ENCODE measurements around the gene CDH4. TPM values are rescaled to one million over a fixed set of nuclear protein-coding genes. Genes with fewer than 3 reads are reported as not detected.

The CDH4 gene
- total RNA-seq, 2 experiments from 2014 or later, result not detected

DNA sequence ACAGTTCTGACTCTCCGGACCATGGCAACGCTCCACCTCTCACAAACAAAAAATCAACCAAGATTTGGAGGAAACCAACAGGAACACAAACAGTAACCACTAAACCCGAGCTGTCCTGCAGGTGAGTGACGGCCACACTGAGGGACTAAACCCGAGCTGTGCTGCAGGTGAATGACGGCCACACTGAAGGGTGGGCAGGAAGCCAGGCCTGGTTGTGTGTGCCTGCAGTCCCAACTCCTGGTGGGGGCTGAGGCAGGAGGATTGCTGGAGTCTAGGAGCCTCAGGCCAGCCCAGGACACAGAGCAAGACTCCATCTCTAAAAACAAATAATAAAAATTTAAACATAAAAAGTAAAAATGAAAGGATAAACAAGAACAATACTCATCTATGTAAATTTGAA is 733.0 kb downstream of the CDH4 start:
- BruUV-seq (replicated peaks), result no TSS peak

DNA sequence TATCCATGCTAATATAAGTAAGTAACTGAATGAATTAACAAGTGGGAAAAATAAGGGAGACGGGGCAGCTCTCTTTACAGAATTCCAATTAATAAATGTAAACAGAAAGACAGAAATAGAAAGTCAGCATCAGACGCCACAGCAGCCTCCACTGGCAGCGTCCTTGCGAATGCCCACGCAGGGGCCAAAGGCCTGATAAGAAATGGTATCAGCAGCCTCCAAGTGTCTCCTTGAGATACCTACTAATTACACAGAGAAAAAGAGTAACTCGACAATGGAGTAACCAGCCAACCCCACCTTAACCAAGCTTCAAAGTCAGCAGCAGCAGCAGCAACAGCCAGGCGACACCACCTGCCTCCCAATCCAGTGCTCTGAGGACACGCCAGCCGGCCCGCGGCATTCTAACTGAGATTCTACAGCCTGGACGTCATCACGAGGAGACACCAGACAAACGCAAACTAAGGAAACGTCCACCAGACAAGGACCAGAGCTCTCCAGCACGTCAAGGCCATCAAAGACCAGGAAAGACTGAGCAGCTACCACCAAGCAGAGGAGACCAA is 734.8 kb downstream of the CDH4 start:
- BruUV-seq (replicated peaks), result no TSS peak
- Histone ChIP-seq H3K9me2 (ENCODE audit: insufficient read depth, low read length) (no peaks in the 10 kb centered on the region), H3K4me3 (ENCODE audit: low read depth, low read length, poor library complexity, severe bottlenecking) (no peak overlapping the region), H3K9me3 (ENCODE audit: low read length) (no peaks in the 10 kb centered on the region), H2AFZ (ENCODE audit: low read length) (no peak overlapping the region), H3K27ac (ENCODE audit: low read depth, low read length, poor library complexity, severe bottlenecking) (no peak overlapping the region), H3K79me2 (ENCODE audit: insufficient read depth, low read depth, low read length) (no peaks in the 10 kb centered on the region), H4K20me1 (ENCODE audit: insufficient read depth, low read length) (no peaks in the 10 kb centered on the region), H3K36me3 (ENCODE audit: insufficient read depth, low read length) (peaks cover 56% of the 10 kb centered on the region), H3K4me2 (ENCODE audit: low read length) (no peak overlapping the region), H3K4me1 (ENCODE audit: insufficient read depth, low read length, poor library complexity, severe bottlenecking) (no peaks in the 10 kb centered on the region)
- CTCF ChIA-PET (ENCODE audit: unreplicated experiment), result no interaction called here
- intact Hi-C loops (cut with micrococcal nuclease; ENCODE audit: unreplicated experiment), result no loop called here
- POLR2A ChIA-PET, result no interaction called here
- DNase-seq (ENCODE audit: low spot score), result no peak
- TF ChIP-seq, protein P1, sequence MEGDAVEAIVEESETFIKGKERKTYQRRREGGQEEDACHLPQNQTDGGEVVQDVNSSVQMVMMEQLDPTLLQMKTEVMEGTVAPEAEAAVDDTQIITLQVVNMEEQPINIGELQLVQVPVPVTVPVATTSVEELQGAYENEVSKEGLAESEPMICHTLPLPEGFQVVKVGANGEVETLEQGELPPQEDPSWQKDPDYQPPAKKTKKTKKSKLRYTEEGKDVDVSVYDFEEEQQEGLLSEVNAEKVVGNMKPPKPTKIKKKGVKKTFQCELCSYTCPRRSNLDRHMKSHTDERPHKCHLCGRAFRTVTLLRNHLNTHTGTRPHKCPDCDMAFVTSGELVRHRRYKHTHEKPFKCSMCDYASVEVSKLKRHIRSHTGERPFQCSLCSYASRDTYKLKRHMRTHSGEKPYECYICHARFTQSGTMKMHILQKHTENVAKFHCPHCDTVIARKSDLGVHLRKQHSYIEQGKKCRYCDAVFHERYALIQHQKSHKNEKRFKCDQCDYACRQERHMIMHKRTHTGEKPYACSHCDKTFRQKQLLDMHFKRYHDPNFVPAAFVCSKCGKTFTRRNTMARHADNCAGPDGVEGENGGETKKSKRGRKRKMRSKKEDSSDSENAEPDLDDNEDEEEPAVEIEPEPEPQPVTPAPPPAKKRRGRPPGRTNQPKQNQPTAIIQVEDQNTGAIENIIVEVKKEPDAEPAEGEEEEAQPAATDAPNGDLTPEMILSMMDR (conservative IDR thresholded peaks at IDR 0.05; ENCODE audit: low read length), result no peak

More for the DNA sequence above, 733.0 kb downstream of the CDH4 start:
- no peak overlapping the region for H3K4me2 ChIP-seq (ENCODE audit: low read length)
- DNase-seq (ENCODE audit: low spot score), result no peak
- POLR2A ChIA-PET, result no interaction called here
- H3K27ac ChIP-seq (ENCODE audit: low read depth, low read length, poor library complexity, severe bottlenecking), result no peak overlapping the region
- TF ChIP-seq EZH2phosphoT487 (IDR thresholded peaks at IDR 0.05; ENCODE audit: borderline replicate concordance, low read depth, low read length), result no peak
- TF ChIP-seq, protein P1 (conservative IDR thresholded peaks at IDR 0.05; ENCODE audit: low read length), result no peak
- H3K9me3 ChIP-seq (ENCODE audit: low read length), result no peaks in the 10 kb centered on the region
- intact Hi-C loops (cut with micrococcal nuclease; ENCODE audit: unreplicated experiment), result no loop called here
- H3K36me3 ChIP-seq (ENCODE audit: insufficient read depth, low read length), result peaks cover 47% of the 10 kb centered on the region
- no peaks in the 10 kb centered on the region for H3K9me2 ChIP-seq (ENCODE audit: insufficient read depth, low read length)
- no peak overlapping the region for H2AFZ ChIP-seq (ENCODE audit: low read length)
- no peak overlapping the region for H3K4me3 ChIP-seq (ENCODE audit: low read depth, low read length, poor library complexity, severe bottlenecking)
- no peaks in the 10 kb centered on the region for H4K20me1 ChIP-seq (ENCODE audit: insufficient read depth, low read length)
- CTCF ChIA-PET (ENCODE audit: unreplicated experiment), result no interaction called here
- H3K4me1 ChIP-seq (ENCODE audit: insufficient read depth, low read length, poor library complexity, severe bottlenecking), result no peaks in the 10 kb centered on the region
- no peaks in the 10 kb centered on the region for H3K79me2 ChIP-seq (ENCODE audit: insufficient read depth, low read depth, low read length)

- Histone ChIP-seq H3K9me3 (ENCODE audit: low read length) (no peaks in the 10 kb centered on the region), H3K79me2 (ENCODE audit: insufficient read depth, low read depth, low read length) (no peaks in the 10 kb centered on the region), H3K4me1 (ENCODE audit: insufficient read depth, low read length, poor library complexity, severe bottlenecking) (no peaks in the 10 kb centered on the region), H2AFZ (ENCODE audit: low read length) (no peak overlapping the region), H3K27ac (ENCODE audit: low read depth, low read length, poor library complexity, severe bottlenecking) (no peak overlapping the region), H3K4me2 (ENCODE audit: low read length) (no peak overlapping the region), H3K9me2 (ENCODE audit: insufficient read depth, low read length) (no peaks in the 10 kb centered on the region), H3K36me3 (ENCODE audit: insufficient read depth, low read length) (peaks cover 74% of the 10 kb centered on the region), H3K4me3 (ENCODE audit: low read depth, low read length, poor library complexity, severe bottlenecking) (no peak overlapping the region), H4K20me1 (ENCODE audit: insufficient read depth, low read length) (no peaks in the 10 kb centered on the region)
- intact Hi-C loops (cut with micrococcal nuclease; ENCODE audit: unreplicated experiment), result no loop called here
- no TSS peak for BruUV-seq (replicated peaks)
- no peak for TF ChIP-seq EZH2phosphoT487 (IDR thresholded peaks at IDR 0.05; ENCODE audit: borderline replicate concordance, low read depth, low read length)
- TF ChIP-seq, protein P1 (conservative IDR thresholded peaks at IDR 0.05; ENCODE audit: low read length), result no peak
- ChIA-PET CTCF (ENCODE audit: unreplicated experiment) (no interaction called here), POLR2A (no interaction called here)
- DNase-seq (ENCODE audit: low spot score), result no peak
These were observed 736.6 kb downstream of the CDH4 start for GRCh38 chr20:61988665-61989064.

All from OCI-LY7 (cell line).